Right lobe of liver (tissue), 6 donors: Measurements from ENCODE around the gene TICAM2. TPM values are rescaled to one million over a fixed set of nuclear protein-coding genes. Genes with fewer than 3 reads are reported as not detected.
A peak's percentile ranks its signal among the peaks of the same experiment; 100 is the strongest.

Experiments used
- ATAC-seq, 4 donors: fragments of 200-7000 bp; cut with Tn5 transposase; one replicate each; pipeline ENCODE4 v1.9.1; 2020; ENCODE audit warnings: mild to moderate bottlenecking in 4 of 4, moderate library complexity in 4 of 4
- DNase-seq, 3 donors: peaks; one replicate each; pipeline ENCODE4 v3.0.0-alpha.2; 2020
- H3K27ac ChIP-seq, 3 donors: fragments of 200-600 bp; one replicate each; pipeline ENCODE4 v1.8.0; 2022
- H3K27me3 ChIP-seq, 2 donors: fragments of 200-600 bp; one replicate each; pipeline ENCODE4 v1.8.0; 2022
- H3K36me3 ChIP-seq, 4 donors: fragments of 200-600 bp; sonication (generic) in 1 of 4; one replicate each; pipeline versions ENCODE4 v1.5.1 to v1.8.0; 2017 to 2022; ENCODE audit warnings: control low read depth in 1 of 4
- H3K4me1 ChIP-seq, 4 donors: fragments of 200-600 bp; sonication (generic) in 1 of 4; one replicate each; pipeline versions ENCODE4 v1.5.1 to v1.8.0; 2017 to 2022; ENCODE audit warnings: control low read depth in 1 of 4
- H3K4me3 ChIP-seq, 3 donors: fragments of 200-600 bp; one replicate each; pipeline ENCODE4 v1.8.0; 2022
- H3K9me3 ChIP-seq, 4 donors: fragments of 200-600 bp; sonication (generic) in 1 of 4; one replicate each; pipeline versions ENCODE4 v1.5.1 to v1.8.0; 2017 to 2022; ENCODE audit warnings: control low read depth in 1 of 4
- CTCF ChIP-seq, 4 donors: fragments of 200-600 bp in 3 of 4; fragments of 450-650 bp in 1 of 4; IDR thresholded peaks; one replicate each; pipeline versions ENCODE4 v1.5.1 to v1.8.0; 2016 to 2022; ENCODE audit warnings: antibody characterized with exemption in 4 of 4, mild to moderate bottlenecking in 2 of 4
- POLR2A ChIP-seq: fragments of 450-650 bp; IDR thresholded peaks from one replicate; pipeline ENCODE4 v1.6.1; 2017; ENCODE audit warnings: antibody characterized with exemption, mild to moderate bottlenecking
- WGBS: methylation state at CpG from one replicate; pipeline ENCODE4 v1.1.6; 2018; ENCODE audit warnings: low coverage, low lambda C conversion rate; ENCODE audit not compliant: insufficient coverage; ENCODE audit errors: missing lambda C conversion rate; 5-methylcytosine and 5-hydroxymethylcytosine counted together
- intact Hi-C, 2 donors: fragments of 100-400 bp; cut with DNase I; formaldehyde crosslinking; loops; one replicate each; pipeline versions ENCODE4 v1.11.2 to v1.14.1; 2022
- total RNA-seq, 6 experiments: library from RNA; depleted of rRNA in 2 of 6; stranded (reverse); fragments of >200 nt in 2 of 6; fragmentation: NEBNext Ultra II Directional in 3 of 6; extraction: Animal tissue kit (Norgen Biotek cat#: 25700) in 3 of 6; gene quantifications; one replicate each; pipeline versions ENCODE4 v1.1.0 to v1.2.4, GENCODE V29; 2016 to 2023
- donor health status: DM: no; HTN: yes; CAD: no.
- donor health status: DM: no; HTN: no; CAD: no.
- donor health status: DM: no; HTN: no; CAD: no.
- donor health status: DM: no; HTN: yes; CAD: no.
- donor health status: DM: no; HTN: yes; CAD: no.

TICAM2 gene
- total RNA-seq, 6 experiments from 2014 or later: 0.31 to 2.3 (median 2.1) TPM

- Histone ChIP-seq H3K27ac (no peak overlapping the region), H3K9me3 (no peaks in the 10 kb centered on the region), H3K27me3 (no peaks in the 10 kb centered on the region), H3K36me3 (no peaks in the 10 kb centered on the region), H3K4me3 (no peak overlapping the region), H3K4me1 (no peaks in the 10 kb centered on the region)
- intact Hi-C loops: no loop called here
- DNase-seq (no peak), ATAC-seq (no peak)
- TF ChIP-seq POLR2A (no peak), CTCF (IDR thresholded peaks at IDR 0.05) (peak in 1 of 4 donors; percentile 4)
- 82% methylated on average over 3 of the region's 3 CpGs for WGBS
Observed at GRCh38 chr5:115549154-115549553, 53.1 kb downstream of the TICAM2 start.

DNA sequence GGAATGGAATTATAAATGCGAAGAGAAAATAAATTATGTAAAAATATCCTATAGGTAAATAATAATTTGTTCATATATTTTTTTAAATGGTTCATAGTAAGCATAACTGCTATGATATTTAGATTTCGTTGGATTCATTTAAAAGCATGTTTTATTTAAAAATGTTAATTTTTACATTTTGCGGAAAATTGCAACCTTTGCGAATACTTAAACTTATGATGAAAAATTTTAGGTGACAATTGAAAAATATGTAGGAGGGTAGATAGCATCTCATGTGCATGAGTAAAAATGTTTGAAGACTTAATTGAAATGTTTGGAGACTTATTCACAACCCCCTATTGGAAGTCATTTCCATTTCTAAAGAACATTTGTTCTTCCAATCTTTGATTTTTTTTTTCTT, 53.6 kb downstream of the TICAM2 start:
- H3K4me3 ChIP-seq: no peak overlapping the region
- ATAC-seq (no peak), DNase-seq (no peak)
- H3K9me3 ChIP-seq: no peaks in the 10 kb centered on the region
- 83% methylated on average over 4 of the region's 4 CpGs for WGBS
- intact Hi-C loops: no loop called here
- H3K27ac ChIP-seq: no peak overlapping the region
- no peaks in the 10 kb centered on the region for H3K4me1 ChIP-seq
- no peaks in the 10 kb centered on the region for H3K36me3 ChIP-seq
- TF ChIP-seq CTCF (IDR thresholded peaks at IDR 0.05): no peak
- no peak for TF ChIP-seq POLR2A
- no peaks in the 10 kb centered on the region for H3K27me3 ChIP-seq

DNA sequence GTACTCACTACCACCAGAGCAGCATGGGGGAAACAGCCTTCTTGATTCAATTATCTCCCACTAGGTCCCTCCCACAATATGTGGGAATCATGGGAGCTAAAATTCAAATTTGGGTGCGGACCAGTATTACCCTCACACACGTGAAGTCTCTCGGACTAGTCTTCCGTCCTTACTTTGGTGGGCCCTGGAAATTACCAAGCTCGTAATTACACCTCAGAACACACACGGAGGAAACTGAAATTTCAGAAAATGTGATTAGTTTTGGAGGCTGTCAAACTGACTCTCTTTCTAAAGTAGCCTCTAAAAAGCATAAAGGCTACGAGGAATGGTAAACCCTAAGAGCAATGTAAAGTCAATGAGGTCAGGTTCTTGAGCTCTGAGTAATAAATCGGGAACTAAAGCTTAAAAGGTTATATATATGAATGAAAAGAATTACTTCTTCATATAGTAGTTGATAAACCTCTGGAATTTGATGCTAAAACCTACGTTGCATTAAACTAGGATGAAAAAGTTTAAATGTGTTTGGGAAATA, 56.9 kb downstream of the TICAM2 start:
- Histone ChIP-seq H3K36me3 (no peaks in the 10 kb centered on the region), H3K27ac (peak overlapping the region; percentile 46 to 67 (median 66)), H3K9me3 (no peaks in the 10 kb centered on the region), H3K27me3 (no peaks in the 10 kb centered on the region), H3K4me3 (peak overlapping the region in 2 of 3 donors; percentile 37 to 43), H3K4me1 (peaks cover 0 to 27% (median 0%) of the 10 kb centered on the region in 4 donors)
- peak in 1 of 4 donors; percentile 0 for ATAC-seq
- no peak for DNase-seq
- intact Hi-C loops: no loop called here
- WGBS: 86% methylated on average over 9 of the region's 9 CpGs
- TF ChIP-seq POLR2A (no peak), CTCF (IDR thresholded peaks at IDR 0.05) (no peak)

DNA sequence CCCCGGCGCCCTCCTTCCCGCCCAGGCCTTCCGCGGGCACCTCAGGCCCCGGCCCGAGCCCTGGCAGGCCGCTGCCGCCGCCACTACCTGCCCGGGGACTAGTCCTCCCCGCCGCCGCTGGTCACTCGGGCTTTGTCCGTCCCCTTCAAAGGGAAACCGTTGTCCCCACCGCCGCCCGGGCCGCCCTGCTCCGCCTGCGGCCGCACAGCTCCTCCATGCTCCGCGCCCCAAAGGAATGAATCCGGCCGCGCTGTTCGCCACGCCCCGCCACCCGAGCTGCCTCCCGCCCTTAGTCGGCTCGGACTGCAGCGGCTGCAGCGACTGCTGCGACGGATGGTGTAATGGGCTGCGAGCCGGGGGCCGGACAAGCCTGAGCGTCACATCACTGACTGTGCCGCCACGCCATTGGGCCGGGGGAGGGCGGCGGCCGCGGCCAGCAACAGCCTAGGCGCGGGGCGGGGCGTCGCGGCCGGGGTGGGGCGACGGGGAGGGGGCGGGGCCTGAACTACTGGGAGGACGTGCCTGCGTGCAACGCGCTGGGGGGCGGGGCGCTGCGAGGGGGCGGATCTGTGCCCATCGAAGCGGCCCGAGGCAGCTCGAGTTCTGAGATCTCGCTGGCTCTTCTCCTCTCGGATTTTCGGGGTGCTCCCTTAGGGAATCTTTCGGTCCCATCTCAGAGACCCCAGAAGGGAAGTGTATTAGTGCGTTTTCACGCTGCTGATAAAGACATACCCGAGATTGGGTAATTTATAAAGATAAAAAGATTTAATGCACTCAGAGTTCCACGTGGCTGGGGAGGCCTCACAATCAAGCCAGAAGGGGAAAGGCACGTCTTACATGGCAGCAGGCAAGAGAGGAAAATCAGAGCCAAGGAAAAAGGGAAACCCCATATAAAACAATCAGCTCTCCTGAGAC, 57.6 kb downstream of the TICAM2 start, which contains the start of gene FEM1C:
Gene FEM1C, minus strand, starts transcription at position 340 of the 915 bp plus-strand sequence. CDS start 1,282 bp downstream, outside the sequence.
- no peaks in the 10 kb centered on the region for H3K36me3 ChIP-seq
- WGBS: 0% methylated on average over 28 of the region's 82 CpGs
- intact Hi-C loops: no loop called here

More for the DNA sequence above, 57.6 kb downstream of the TICAM2 start, which contains the start of gene FEM1C:
- Histone ChIP-seq H3K9me3 (no peaks in the 10 kb centered on the region), H3K27ac (peak within 1 kb of the TSS; percentile 99), H3K27me3 (no peaks in the 10 kb centered on the region), H3K4me1 (peaks cover 0 to 34% (median 2%) of the 10 kb centered on the region in 4 donors), H3K4me3 (peak within 1 kb of the TSS; percentile 62 to 78 (median 66))
- peak; percentile 89 to 97 (median 93) for ATAC-seq
- DNase-seq: peak; percentile 99
- TF ChIP-seq CTCF (IDR thresholded peaks at IDR 0.05) (peak in 1 of 4 donors; percentile 3), POLR2A (peak; percentile 100)
